B cell (primary cell): ENCODE results near the gene AMDHD2. TPM values are rescaled to one million over a fixed set of nuclear protein-coding genes. Genes with fewer than 3 reads are reported as not detected.

Source experiments
- ATAC-seq: fragments of 200-7000 bp; cut with Tn5 transposase; one replicate; pipeline ENCODE4 v1.10.0; 2021; ENCODE audit warnings: low read depth, mild to moderate bottlenecking, moderate number of reproducible peaks, moderate library complexity
- CTCF ChIA-PET: fragments of 350-600 bp; sonication (Branson Sonifier 250); formaldehyde crosslinking; loops from one replicate; lab custom pipeline; 2021; ENCODE audit warnings: antibody characterized with exemption, inconsistent platforms; lab: Charles Lee
- POLR2A ChIA-PET: fragments of 350-600 bp; sonication (Branson Sonifier 250); formaldehyde crosslinking; loops from one replicate; lab custom pipeline; 2021; ENCODE audit warnings: antibody characterized with exemption; lab: Charles Lee
- DNase-seq: peaks from one replicate; pipeline ENCODE4 v3.0.0; 2013
- H2AFZ ChIP-seq: 2 replicates; pipeline ENCODE4 v1.6.1; 2012; ENCODE audit warnings: mild to moderate bottlenecking, low read depth, low read length; ENCODE audit not compliant: insufficient read depth, poor library complexity, severe bottlenecking
- H3K27ac ChIP-seq, 2 donors: 1 replicate in 1 of 2; 2 replicates in 1 of 2; pipeline ENCODE4 v1.5.1; 2012 to 2013; ENCODE audit warnings: low read length in 2 of 2, mild to moderate bottlenecking in 2 of 2, moderate library complexity in 1 of 2
- H3K27me3 ChIP-seq, 4 experiments: fragments of 200-600 bp in 1 of 4; sonication (generic) in 1 of 4; replicated peaks in 1 of 4; 1 replicate in 2 of 4; 2 replicates in 2 of 4; pipeline versions ENCODE4 v1.6.1 to v1.7.0; 2013 to 2016; ENCODE audit warnings: low read length in 3 of 4, mild to moderate bottlenecking in 2 of 4, mixed read lengths in 1 of 4, moderate library complexity in 1 of 4; ENCODE audit not compliant: insufficient read depth in 4 of 4, control insufficient read depth in 3 of 4; ENCODE audit errors: control extremely low read depth in 1 of 4
- H3K36me3 ChIP-seq, 2 experiments: replicated peaks in 1 of 2; 1 replicate in 1 of 2; 2 replicates in 1 of 2; pipeline versions ENCODE4 v1.6.1 to v1.7.1; 2013; ENCODE audit warnings: low read length in 1 of 2; ENCODE audit not compliant: insufficient read depth in 2 of 2, control insufficient read depth in 1 of 2; ENCODE audit errors: control extremely low read depth in 1 of 2, extremely low read depth in 1 of 2
- H3K4me1 ChIP-seq, 2 donors: fragments of 200-600 bp in 1 of 2; sonication (generic) in 1 of 2; 1 replicate in 1 of 2; 2 replicates in 1 of 2; pipeline versions ENCODE4 v1.5.1 to v1.6.1; 2013 to 2017; ENCODE audit warnings: low read length in 2 of 2; ENCODE audit not compliant: control insufficient read depth in 2 of 2, insufficient read depth in 2 of 2
- H3K4me2 ChIP-seq: replicated peaks from 2 replicates; pipeline ENCODE3; 2012; ENCODE audit warnings: mild to moderate bottlenecking, low read depth, low read length; ENCODE audit not compliant: poor library complexity, severe bottlenecking
- H3K4me3 ChIP-seq, 5 experiments: fragments of 200-600 bp in 1 of 5; sonication (generic) in 1 of 5; 1 replicate in 3 of 5; 2 replicates in 2 of 5; pipeline versions ENCODE4 v1.5.1 to v1.7.0; 2011 to 2016; ENCODE audit warnings: low read length in 4 of 5, mild to moderate bottlenecking in 4 of 5, low read depth in 2 of 5, control low read depth in 1 of 5, moderate library complexity in 1 of 5; ENCODE audit not compliant: insufficient read depth in 1 of 5; ENCODE audit errors: control extremely low read depth in 1 of 5, extremely low read depth in 1 of 5
- H3K79me2 ChIP-seq: fragments of 200-600 bp; sonication (generic); one replicate; pipeline ENCODE4 v1.6.0; 2016; ENCODE audit warnings: low read length; ENCODE audit not compliant: control insufficient read depth, insufficient read depth
- H3K9ac ChIP-seq: fragments of 200-600 bp; sonication (generic); 2 replicates; pipeline ENCODE4 v1.6.1; 2017; ENCODE audit warnings: mild to moderate bottlenecking, low read length, moderate library complexity
- H3K9me3 ChIP-seq, 3 donors: one replicate each; pipeline versions ENCODE4 v1.6.1 to v1.7.1; 2013; ENCODE audit warnings: low read length in 2 of 3; ENCODE audit not compliant: control insufficient read depth in 2 of 3, insufficient read depth in 1 of 3; ENCODE audit errors: control extremely low read depth in 1 of 3
- H4K20me1 ChIP-seq: 2 replicates; pipeline ENCODE4 v1.6.0; 2012; ENCODE audit warnings: mild to moderate bottlenecking, low read length; ENCODE audit not compliant: insufficient read depth, control insufficient read depth, poor library complexity, severe bottlenecking
- H3K27ac Mint-ChIP-seq: one replicate; pipeline ENCODE4 v1.8.0; 2021; ENCODE audit warnings: mixed read lengths
- H3K27me3 Mint-ChIP-seq: one replicate; pipeline ENCODE4 v1.8.0; 2021; ENCODE audit warnings: mixed read lengths
- H3K4me1 Mint-ChIP-seq: one replicate; pipeline ENCODE4 v1.8.0; 2021; ENCODE audit warnings: mixed read lengths
- H3K4me3 Mint-ChIP-seq: one replicate; pipeline ENCODE4 v1.8.0; 2021; ENCODE audit warnings: mixed read lengths
- H3K9me3 Mint-ChIP-seq: one replicate; pipeline ENCODE4 v1.8.0; 2022; ENCODE audit warnings: mixed read lengths; ENCODE audit not compliant: insufficient read depth
- EZH2 ChIP-seq: IDR thresholded peaks from 2 replicates; pipeline ENCODE4 v1.6.1; 2012; ENCODE audit warnings: borderline replicate concordance, low read depth, mild to moderate bottlenecking, moderate library complexity, low read length; ENCODE audit not compliant: insufficient read depth, poor library complexity, severe bottlenecking
- WGBS: methylation state at CpG from one replicate; pipeline ENCODE4 v1.1.5; 2013; ENCODE audit warnings: missing lambda C conversion rate; ENCODE audit not compliant: insufficient coverage; 5-methylcytosine and 5-hydroxymethylcytosine counted together
- intact Hi-C: fragments of 100-400 bp; cut with micrococcal nuclease; formaldehyde crosslinking; loops from one replicate; pipeline ENCODE4 v1.10.0; 2022
- polyA plus RNA-seq: library from polyadenylated mRNA; depleted of rRNA; stranded (reverse); fragments of >200 nt; gene quantifications from 2 replicates; pipeline ENCODE4 v1.2.3, GENCODE V29; 2012
- total RNA-seq, 2 donors: library from RNA; stranded (reverse); fragments of 120-200 nt in 1 of 2; gene quantifications; 1 replicate in 1 of 2; 2 replicates in 1 of 2; pipeline versions ENCODE4 v1.2.3 to v1.2.4, GENCODE V29; 2013 to 2022
- TF ChIP-seq, protein P1 (sequence below): fragments of 200-600 bp; IDR thresholded peaks from one replicate; pipeline ENCODE4 v1.8.0; 2022; ENCODE audit warnings: antibody characterized with exemption, mild to moderate bottlenecking

The AMDHD2 gene
- total and polyA plus RNA-seq, 2 donors (not counting 1 experiment from before 2014, with no cell fraction given): 133 to 209 TPM

- peak; percentile 97 for ATAC-seq
- TF ChIP-seq, protein P1, sequence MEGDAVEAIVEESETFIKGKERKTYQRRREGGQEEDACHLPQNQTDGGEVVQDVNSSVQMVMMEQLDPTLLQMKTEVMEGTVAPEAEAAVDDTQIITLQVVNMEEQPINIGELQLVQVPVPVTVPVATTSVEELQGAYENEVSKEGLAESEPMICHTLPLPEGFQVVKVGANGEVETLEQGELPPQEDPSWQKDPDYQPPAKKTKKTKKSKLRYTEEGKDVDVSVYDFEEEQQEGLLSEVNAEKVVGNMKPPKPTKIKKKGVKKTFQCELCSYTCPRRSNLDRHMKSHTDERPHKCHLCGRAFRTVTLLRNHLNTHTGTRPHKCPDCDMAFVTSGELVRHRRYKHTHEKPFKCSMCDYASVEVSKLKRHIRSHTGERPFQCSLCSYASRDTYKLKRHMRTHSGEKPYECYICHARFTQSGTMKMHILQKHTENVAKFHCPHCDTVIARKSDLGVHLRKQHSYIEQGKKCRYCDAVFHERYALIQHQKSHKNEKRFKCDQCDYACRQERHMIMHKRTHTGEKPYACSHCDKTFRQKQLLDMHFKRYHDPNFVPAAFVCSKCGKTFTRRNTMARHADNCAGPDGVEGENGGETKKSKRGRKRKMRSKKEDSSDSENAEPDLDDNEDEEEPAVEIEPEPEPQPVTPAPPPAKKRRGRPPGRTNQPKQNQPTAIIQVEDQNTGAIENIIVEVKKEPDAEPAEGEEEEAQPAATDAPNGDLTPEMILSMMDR: peak; percentile 99
- no peak for TF ChIP-seq EZH2
- 51% methylated on average over 21 of the region's 23 CpGs for WGBS
- Mint-ChIP-seq H3K4me1 (peaks cover 11% of the 10 kb centered on the region), H3K9me3 (no peaks in the 10 kb centered on the region), H3K4me3 (no peak overlapping the region), H3K27ac (no peak overlapping the region), H3K27me3 (no peaks in the 10 kb centered on the region)
- Histone ChIP-seq H3K27ac (no peak overlapping the region), H2AFZ (no peak overlapping the region), H3K27me3 (no peaks in the 10 kb centered on the region), H3K4me3 (no peak overlapping the region), H4K20me1 (no peaks in the 10 kb centered on the region), H3K4me1 (peaks cover 0 to 8% of the 10 kb centered on the region in 2 donors), H3K79me2 (peaks cover 22% of the 10 kb centered on the region), H3K9me3 (no peaks in the 10 kb centered on the region), H3K36me3 (peaks cover 0 to 4% of the 10 kb centered on the region in 2 experiments), H3K4me2 (peak overlapping the region; percentile 26), H3K9ac (no peak overlapping the region)
- ChIA-PET CTCF (interaction anchor here (0.6 to 3.0 kb wide), 25 partner anchors 9 to 501 kb away, joined by 3 to 41 read pairs (median 5); partner anchors contain the start of genes ABCA3, AMDHD2, ATP6V0C and CEMP1), POLR2A (interaction anchor here (1.3 kb wide), 1 partner anchor 307 kb away, joined by 3 read pairs; no protein-coding TSS in a partner anchor)
- DNase-seq: peak; percentile 86
- intact Hi-C loops: loop anchor here (10.0 kb wide), 1 partner anchor 476 kb away; the partner anchor contains the start of gene NHERF2
Observed at GRCh38 chr16:2500918-2501750, 19.0 kb upstream of the AMDHD2 start.
